Neural cell (in vitro differentiated cells): ENCODE measurements around the gene CBLIF.

Experiments used
- CTCF ChIP-seq: fragments of 450-650 bp; IDR thresholded peaks from 2 replicates; pipeline ENCODE4 v1.5.1; 2014; ENCODE audit warnings: antibody characterized with exemption, mild to moderate bottlenecking, moderate library complexity; ENCODE audit not compliant: poor library complexity, severe bottlenecking
- EP300 ChIP-seq: fragments of 450-650 bp; conservative IDR thresholded peaks from 2 replicates; pipeline ENCODE4 v1.6.1; 2014; ENCODE audit warnings: antibody characterized with exemption, mild to moderate bottlenecking, moderate library complexity; ENCODE audit not compliant: poor library complexity, severe bottlenecking
- EZH2 ChIP-seq: fragments of 200-600, 300-800 bp; shearing (Covaris generic), sonication (generic); IDR thresholded peaks from 2 replicates; pipeline ENCODE4 v1.6.1; 2014; ENCODE audit warnings: antibody characterized with exemption, low read length, borderline replicate concordance, mild to moderate bottlenecking; ENCODE audit not compliant: insufficient read depth, poor library complexity, severe bottlenecking
- MXI1 ChIP-seq: fragments of 450-650 bp; conservative IDR thresholded peaks from 2 replicates; pipeline ENCODE4 v1.6.1; 2014; ENCODE audit warnings: antibody characterized with exemption, mild to moderate bottlenecking; ENCODE audit not compliant: poor library complexity, severe bottlenecking
- POLR2AphosphoS5 ChIP-seq: IDR thresholded peaks from 2 replicates; pipeline ENCODE4 v1.6.1; 2012
- SMC3 ChIP-seq: fragments of 450-650 bp; conservative IDR thresholded peaks from 2 replicates; pipeline ENCODE4 v1.6.1; 2014; ENCODE audit warnings: antibody characterized with exemption, mild to moderate bottlenecking, moderate library complexity; ENCODE audit not compliant: poor library complexity

GRCh38 chr11:59894616-59895015 is 49.3 kb upstream of the CBLIF start:
- TF ChIP-seq CTCF, result no peak
- TF ChIP-seq MXI1, result no peak
- TF ChIP-seq EZH2, result no peak
- TF ChIP-seq POLR2AphosphoS5, result no peak
- no peak for TF ChIP-seq SMC3
- no peak for TF ChIP-seq EP300
